HEK293T (cell line): ENCODE data around the gene WRAP53.

ENCODE experiments used
- BHLHE40 ChIP-seq: fragments of 450-650 bp; IDR thresholded peaks from 2 replicates; pipeline ENCODE4 v1.6.1; 2016; ENCODE audit warnings: mild to moderate bottlenecking, moderate library complexity, borderline replicate concordance
- FOXM1 ChIP-seq: fragments of 450-650 bp; IDR thresholded peaks from 2 replicates; pipeline ENCODE4 v1.6.1; 2017; ENCODE audit warnings: mild to moderate bottlenecking, borderline replicate concordance
- SP1 ChIP-seq: fragments of 450-650 bp; IDR thresholded peaks from 2 replicates; pipeline ENCODE4 v1.6.1; 2017
- SUZ12 ChIP-seq: fragments of 450-650 bp; IDR thresholded peaks from 2 replicates; pipeline ENCODE4 v1.6.1; 2016; ENCODE audit warnings: mild to moderate bottlenecking

GRCh38 chr17:7703584-7704479 lies 15.6 kb downstream of the WRAP53 start:
- TF ChIP-seq BHLHE40 (no peak), SUZ12 (no peak), FOXM1 (no peak), SP1 (no peak)
